Right forelimb (tissue), 1 donor: ENCODE data around the gene SPRY1.

Experiments used
- DNase-seq: peaks from one replicate; pipeline ENCODE4 v3.0.0-alpha.2; 2018

Gene SPRY1

DNA sequence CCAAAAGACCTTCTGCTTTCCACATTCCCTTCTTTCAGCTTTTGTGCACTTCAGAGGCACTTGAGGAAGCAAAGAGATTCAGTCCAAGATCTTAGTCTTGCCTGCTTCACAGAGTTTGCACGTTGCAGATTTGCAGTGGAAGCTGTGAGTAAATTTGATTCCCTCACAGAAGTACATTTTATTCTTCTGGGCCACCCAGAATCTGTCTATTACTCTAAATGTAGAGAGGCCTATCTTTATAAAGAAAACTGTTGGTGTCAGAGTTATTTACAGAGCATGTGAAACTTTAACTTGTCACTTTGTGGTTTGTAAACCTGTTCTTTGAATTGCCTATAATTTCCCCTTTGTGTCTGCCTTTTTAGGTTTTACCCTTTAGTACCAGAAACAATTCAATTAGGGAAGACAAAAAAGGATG lies 15.5 kb downstream of the SPRY1 start:
- DNase-seq: no peak

DNA sequence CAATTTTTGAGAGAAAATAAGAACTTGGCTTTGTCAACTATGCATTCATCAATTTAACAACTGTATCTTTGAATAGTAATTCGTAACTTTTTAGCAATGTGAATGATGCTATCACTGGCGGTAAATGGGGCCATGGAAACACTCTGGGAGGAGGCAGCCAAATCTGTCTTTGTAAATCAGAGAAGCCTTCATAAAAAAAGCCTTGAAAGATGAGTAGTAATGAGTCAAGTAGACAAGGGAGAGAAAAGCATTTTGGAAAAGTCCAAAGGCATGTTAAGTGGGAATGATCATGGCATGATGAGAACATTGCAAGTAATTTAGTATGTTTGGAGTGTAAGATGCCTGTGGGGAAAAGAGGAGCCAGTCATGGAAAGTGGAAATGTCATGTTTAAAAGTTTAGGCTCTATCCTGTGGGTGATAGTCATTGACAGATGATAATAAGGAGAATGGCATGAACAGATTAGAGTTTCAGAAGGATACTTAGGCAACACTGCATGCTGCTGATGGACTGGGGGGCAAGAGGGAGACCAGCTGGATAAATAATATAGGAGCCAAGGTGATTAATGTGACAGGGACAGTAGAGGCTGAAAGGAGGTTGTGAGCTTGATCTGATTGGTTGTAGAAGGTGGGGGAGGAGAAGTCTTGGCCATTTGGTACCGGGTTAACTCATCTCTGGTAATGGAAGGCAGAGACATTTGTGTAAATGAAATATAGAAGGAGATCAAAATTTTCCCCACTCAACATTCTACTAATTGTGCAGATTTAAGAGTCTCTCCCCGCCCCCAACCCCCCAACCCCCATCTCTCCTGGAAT lies 16.3 kb downstream of the SPRY1 start:
- DNase-seq: no peak

DNA sequence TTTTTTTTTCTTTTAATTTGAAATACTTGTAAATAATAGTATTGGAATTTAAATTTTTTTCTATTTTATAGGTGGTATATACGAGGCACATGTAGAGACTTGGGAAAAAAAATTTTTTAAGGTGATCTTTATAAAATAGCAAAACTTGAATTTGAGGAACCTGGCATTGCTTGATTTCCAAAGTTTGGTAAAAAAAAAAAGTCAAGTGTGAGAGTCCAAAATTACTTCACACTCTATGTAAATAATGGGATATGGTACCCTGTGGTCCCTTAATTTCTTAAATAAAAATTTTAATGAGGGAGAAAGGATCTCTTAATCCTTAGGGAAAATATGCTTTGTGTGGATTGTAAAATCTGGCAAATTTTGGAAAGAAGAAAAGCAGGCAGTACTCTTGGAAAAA lies 19.0 kb downstream of the SPRY1 start:
- no peak for DNase-seq

DNA sequence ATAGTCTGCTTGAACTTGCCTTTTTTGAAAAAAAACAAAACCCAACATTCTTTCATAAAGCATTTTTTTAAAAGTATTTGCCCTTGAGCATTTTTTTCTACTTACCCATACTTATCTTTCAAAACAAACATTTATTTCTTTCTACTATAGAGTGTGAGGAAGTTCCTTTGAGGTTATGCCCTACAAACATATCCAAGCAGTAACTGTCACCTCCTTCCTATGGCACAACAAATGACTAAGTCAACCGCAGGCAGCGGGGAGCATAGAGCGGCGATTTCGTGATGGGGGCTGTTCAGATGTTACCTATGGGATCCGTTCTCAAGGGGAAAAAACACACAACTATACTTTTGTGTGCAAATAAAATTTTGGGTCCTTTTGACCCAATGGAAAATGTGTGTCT lies 19.4 kb downstream of the SPRY1 start:
- DNase-seq: no peak

DNA sequence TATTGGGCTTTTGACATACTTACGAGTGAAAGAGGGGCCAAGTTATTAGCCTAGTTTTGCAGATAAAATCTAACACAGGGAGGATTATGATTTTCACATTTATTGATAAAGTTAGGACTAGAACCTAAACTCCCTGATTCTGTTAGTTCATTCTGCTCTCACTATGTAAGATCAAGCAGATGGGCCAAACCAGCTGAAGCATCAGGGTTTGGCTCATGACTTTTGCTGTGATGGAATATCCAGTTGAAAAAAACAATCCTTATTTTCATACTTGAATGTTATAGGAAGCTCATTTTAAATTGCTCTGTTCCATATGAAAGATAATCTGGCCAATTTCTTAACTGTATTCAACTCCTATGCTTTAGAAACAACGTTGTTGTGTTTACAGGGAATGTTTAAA lies 21.2 kb downstream of the SPRY1 start:
- DNase-seq: no peak

DNA sequence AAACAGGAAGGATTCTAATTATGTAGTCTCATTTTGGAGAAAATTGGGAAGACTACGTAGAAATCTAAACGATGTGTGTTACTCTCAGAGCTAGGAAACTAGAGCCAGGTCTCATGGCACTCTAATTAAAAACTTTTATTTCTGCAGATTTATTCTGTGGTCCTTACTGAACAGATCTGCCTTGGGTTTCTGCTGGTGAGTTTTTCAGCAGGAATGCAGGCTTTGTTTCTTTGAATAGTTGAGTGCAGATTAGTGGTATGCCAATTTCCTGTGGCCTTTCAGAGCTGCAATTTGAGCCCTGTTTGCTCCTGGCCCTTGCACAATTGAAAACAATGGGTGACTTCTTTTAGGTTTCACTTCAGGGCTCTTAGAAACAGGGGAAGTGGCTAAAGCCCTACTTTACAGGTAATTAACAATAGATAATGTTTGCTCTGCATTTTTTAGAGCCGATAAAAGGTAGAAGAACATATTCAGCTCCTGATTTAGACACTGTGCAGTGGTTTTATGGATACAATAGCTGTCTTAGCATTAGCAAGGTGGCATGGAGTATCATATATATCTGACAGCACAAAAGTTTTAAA lies 21.8 kb downstream of the SPRY1 start:
- no peak for DNase-seq

DNA sequence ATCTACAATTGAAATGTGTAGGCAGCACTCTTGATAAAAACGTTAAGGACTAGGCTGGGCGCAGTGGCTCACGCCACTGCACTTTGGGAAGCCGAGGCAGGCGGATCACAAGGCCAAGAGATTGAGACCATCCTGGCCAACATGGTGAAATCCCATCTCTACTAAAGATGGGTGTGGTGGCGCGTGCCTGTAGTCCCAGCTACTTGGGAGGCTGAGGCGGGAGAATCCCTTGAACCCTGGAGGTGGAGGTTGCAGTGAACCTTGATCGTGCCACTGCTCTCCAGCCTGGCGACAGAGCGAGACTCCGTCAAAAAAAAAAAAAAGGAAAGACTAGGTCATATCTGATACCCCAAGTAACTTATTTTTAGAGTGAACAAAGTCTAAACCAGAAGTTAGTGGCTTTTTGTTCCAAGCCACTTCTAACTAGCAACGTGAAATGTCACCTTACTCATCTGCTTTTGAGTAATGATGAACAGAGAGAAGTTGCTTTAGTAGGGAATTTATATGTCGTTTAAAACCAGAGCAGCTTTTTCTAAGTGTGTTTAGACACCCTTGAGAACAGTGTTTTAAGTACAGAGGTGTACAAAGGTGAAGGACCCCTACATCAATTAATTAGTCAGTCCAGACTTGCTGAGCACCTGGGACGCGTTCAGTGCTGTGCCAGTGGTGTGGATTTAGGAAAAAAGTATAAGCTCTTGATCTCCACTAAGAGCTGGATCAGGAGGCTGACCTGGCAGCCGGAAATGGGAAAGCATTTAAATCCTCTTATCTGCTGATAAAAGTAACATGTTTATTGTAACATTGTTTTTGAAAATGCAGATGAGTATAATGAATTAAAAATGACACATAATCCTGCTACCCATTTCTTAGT lies 23.5 kb downstream of the SPRY1 start:
- DNase-seq: no peak

DNA sequence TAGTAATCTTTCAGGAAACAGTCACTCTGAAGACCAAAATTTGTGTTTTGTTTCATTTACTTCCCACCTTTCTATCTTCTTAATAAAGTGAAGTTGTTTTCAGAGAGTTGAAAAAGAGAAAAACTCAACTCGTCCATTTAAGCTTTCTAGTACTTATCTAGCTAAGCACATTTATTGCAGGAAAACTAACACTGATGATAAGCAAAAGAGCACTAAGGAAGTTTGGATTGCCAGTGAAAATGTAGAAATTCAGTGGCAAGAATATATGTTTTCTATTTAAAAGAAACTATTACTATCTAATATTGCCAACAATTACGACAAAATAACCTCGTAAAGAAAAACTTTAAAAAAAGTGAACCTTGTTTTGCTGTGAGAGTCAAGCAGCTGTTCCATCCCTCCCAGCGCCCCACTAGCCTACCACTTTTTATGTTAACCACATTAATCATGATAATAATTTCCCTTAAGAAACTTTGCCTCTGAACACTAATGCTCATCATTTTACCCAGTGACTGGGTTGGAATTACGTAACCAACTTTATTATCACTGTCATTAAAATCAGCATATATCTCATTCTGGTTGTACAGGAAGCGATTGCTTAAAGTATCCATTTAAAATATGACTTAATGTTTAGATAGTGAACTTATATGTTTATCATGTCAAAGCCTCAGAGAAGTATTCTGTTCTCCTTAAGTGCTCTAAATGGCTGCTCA lies 24.8 kb downstream of the SPRY1 start:
- no peak for DNase-seq

DNA sequence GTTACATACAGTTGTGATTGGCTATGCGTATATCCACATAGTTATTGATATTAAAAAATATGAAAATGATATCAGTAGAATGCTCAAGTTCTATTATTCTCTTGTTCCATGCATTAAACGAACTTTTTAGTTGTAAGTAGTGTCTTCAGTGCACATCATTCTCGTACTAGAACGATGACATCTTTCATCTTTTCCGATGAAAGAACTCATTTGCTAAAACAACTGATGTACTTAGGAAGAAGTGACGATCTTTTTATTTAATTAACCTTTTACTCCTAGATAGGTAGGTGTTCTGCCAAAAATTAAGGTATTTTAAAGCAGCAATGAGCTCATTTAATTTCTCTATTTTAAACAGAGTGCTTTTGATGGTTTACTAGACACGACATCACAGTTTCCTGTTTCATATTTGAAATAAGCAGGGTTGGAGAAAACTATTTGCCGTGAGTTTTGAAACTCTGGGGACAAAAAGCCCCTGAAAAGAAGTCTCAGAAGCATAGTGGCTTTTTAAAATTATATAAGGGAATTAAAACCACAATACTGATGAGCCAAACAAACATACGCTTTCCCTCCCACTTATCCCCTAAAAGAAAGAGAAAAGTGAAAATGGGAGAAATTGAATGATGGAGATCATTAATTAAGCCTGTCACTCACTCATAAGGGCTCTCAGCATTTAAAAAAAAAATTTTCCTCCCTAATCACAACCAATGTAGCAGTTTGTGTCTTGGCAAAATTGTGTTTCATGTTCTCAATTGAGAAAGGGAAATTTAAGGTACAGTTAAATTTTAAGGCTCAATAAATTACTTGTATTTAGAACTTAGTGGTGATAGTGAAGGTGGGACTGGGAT lies 25.6 kb downstream of the SPRY1 start:
- DNase-seq: no peak

DNA sequence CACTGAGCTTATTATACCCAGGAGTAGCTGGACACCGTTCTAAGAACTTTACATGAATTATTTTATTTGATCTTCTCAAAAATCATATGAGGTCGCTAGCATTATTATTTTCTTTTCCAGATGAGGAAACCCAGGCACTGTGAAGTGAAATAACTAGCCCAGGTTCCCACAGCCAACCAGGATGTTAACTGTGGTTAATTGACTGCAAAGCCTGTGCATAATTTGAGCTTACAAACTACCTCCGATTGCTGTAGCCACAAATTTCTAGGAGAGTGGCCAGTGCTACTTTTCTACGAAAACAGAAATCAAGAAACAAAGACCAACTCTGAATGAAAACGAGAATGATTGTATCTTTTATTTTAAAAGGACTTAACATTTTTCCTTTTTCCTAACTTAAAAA lies 27.2 kb downstream of the SPRY1 start:
- no peak for DNase-seq

DNA sequence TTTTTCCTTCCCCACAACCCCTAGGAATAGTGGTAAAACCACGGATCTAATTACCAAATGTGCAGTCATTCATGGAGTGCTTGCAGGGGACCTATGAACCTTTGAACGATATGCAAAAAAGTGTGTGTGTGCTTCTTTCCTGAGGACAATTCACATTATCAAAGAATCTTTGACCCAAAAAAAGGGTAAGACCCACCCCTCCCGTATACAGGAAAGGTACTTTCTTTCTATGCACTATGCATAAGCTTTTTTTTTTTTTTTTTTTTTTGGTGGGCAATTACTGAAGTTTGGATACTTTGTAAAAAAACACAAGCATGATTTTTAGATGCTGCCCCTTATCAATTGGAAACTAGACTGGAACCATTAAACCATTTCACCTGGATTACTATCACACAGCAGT lies 31.4 kb downstream of the SPRY1 start:
- DNase-seq: no peak

DNA sequence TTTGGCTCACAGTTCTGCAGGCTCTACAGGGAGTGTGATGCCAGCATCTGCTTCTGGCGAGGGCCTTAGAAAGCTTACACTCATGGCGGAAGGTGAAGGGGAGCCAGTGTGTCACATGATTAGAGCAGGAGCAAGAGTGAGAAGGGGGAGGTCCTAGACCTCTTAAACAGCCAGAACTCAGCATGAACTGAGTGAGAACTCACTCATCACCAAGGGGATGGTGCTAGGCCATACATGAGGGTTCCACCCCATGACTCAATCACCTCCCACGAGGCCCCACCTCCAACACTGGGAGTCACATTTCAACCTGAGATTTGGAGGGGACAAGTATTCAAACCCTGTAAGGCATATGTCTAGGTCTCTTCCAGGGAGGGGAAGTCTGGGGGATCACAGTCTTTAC lies 33.4 kb downstream of the SPRY1 start:
- no peak for DNase-seq

DNA sequence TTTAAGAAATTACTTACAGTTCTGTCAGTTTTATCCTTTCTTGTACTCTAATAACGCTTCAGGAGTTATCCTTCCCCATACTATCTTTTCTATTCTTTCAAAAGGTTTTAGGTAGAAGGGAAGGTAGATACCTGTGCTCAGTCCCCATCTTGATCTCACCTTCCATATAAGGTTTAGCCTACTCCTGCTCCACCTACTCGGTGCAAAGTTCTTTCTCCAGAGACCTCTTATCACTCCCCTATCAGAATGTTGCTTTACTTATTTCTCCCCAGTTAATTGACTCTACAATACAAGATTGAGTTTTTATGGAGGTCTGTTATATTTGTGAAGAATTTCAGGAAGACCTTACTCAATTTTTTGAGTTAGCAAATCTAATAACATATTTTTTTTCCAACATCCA lies 33.9 kb downstream of the SPRY1 start:
- DNase-seq: no peak

DNA sequence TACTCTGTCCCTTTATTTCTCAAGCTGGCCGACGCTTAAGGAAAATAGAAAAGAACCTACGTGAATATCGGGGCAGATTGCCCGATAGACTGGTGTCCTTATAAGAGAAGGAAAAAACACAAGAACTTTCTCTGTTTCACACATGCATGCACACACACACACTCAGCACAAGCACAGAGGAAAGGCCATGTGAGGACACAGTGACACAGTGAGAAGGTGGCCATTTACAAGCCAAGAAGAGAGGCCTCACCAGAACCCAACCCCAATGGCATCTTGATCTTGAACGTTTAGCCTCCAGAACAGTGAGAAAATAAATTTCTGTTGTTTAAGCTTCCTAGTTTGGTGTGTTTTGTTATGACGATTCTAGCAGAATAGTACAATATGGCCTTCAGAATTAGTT lies 37.0 kb downstream of the SPRY1 start:
- DNase-seq: no peak

DNA sequence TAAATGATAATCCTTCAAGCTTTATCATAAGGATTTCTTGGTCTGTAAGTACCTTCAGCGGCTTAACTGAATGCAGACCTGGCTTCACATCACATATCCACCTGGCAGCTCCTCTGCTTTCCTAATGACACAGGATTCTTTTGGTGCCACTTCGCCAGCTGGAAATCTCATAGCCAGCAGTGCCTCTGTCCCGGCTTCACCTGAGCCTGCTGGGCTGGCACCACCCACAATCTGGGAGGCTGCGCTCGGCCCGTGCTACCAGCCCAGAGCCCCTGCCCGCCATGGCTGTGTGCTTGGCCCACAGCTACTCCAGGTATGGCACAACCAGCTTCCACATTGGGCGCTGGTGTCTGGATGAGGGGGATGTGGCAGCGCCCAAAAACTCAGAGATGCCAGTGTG lies 37.4 kb downstream of the SPRY1 start:
- DNase-seq: no peak

DNA sequence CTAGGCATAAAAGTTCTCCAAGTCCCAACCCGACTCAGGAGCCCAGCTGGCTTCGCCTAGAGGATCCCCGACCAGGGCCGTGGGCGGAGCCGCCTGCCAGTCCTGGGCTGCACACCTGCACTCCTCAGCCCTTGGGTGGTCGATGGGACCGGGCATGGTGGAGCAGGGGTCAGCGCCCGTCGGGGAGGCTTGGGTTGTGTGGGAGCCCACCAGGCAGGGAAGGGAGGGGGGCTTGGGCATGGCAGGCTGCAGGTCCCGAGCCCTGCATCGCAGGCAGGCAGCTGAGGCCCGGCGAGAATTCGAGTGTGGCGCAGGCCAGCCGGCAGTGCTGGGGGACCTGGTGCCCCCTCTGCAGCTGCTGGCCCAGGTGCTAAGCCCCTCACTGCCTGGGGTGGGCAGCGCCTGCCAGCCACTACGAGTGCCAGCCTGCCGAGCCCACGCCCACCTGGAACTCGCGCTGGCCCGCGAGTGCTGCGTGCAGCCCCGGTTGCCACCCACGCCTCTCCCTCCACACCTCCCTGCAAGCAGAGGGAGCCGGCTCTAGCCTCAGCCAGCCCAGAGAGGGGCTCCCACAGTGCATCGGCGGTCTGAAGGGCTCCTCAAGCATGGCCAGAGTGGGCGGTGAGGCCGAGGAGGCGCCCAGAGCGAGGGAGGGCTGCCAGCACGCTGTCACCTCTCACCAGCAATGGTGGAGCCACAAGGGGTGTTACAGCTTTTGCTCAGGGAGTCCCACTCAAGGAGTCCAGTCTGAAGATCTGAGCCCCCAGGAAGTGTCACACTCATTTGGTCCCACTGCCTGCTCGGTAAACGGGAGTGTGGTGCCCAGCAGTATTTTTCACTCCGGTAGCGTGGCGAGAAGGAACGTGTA lies 38.9 kb downstream of the SPRY1 start:
- no peak for DNase-seq

DNA sequence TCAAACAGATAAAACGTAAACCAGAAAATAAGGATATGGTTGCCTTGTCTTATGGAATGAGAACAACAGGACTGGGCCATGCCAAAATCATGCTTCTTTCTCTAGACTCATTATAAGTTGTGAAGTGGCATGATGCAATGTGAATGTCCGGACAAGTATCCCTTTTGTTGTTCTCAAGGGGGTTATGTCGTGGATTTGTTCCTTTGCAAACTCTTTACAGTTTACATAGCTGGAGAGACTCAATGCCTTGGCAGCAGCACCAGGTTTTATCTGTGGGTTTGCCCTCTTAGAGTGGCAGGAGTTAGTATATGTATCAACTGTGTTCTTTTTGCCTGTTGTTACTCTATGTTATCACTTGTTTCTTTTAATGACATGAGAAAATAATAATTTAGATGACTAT lies 41.4 kb downstream of the SPRY1 start:
- DNase-seq: no peak

DNA sequence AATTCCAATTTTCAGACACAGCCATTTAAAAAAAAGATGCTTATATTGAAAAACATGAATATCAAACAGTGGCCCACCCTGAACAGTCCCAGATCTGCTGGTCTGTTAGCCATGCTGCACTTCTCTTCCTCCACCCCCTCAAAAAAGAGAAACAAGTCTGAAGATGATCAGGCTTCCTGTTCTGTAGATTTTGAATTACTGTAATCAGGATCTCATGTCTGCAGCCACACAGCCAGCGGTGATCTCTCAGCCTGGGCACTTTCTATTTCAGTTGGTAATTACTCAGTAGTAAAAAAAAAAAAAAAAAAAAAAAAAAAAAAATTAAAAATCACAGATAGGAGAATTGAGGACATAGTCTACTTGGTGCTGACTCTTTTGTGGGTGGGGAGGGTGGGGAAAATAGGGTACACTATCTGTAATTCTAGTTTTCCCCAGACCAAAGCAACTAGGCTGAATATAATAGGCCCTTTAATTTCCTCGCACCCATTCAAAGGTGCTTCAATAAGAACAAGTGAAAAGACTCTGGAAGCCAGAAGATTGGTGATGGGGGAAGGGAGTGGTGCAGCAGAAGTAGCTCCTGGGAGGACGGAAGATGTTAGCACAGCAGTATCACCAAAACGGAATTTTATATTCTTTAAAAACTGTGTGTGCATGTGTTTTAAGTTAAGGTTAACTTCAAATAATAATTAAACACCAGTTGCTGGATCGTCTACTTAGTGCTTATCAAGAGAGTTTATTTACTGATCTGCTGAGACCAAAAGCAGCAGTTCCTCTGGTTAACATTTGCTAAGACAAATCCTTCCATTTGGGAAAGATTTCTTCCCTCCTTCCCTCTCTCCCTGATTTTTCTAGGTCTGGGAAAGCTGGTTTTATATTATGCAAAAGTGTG lies 47.0 kb downstream of the SPRY1 start:
- no peak for DNase-seq

DNA sequence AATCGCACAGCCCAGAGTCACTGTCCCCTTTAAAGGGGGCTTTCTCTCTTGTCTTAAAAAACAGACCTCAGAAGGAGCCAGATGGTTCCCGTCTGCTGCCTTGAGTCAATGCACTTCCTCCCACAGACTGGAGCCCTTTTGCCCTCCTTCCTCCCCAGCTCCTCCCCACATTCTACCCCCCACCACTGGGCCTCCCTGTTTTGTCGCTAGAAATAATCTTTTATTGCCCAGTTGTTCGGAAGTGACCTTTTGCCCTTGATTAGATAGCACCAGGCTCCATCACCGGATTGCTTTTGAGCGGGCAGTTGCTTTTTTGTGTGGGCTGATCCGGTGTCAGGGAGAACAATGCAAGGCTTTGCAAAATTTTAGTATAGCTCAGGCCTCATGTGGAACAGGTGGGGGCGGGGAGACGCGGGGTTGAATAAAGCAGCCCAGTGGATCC lies 47.7 kb downstream of the SPRY1 start:
- peak; percentile 67 for DNase-seq

DNA sequence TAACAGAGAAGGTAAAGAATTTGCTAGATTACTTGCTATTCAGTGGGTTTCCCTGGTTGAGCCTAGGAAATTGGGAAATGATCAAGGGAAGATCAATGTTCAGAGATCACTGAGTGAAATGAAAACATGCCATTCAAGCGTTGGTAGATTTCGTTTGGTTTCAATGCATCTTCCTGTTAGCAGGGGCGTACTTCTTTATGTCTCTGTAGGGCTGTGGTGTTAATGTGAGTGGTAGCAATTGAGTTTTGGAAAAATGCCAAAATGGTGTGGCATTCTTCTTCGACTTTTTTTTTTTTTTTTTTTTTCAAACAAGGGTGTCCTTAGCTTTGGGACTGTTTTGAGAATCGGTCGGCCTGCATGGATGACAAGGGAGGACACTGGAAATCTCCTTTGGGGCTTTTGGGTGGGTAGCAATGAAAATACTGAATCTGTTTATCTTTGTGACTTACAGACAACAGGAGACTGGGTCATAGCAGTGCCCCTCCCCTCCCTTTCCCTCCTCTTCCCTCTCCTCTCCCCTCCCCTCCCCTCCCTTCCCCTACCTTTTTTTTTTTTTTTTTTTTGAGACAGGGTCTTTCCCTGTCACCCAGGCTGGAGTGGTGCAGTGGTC lies 50.4 kb downstream of the SPRY1 start:
- no peak for DNase-seq
